GM21390 (cell line): ENCODE data around the gene ARF1.

ENCODE experiments used
- ATAC-seq: cut with Tn5 transposase; IDR thresholded peaks from one replicate; pipeline ENCODE4 v1.9.1; 2021; ENCODE audit not compliant: unreplicated experiment

The ARF1 gene

GRCh38 chr1:228068359-228068758 lies 14.1 kb upstream of the ARF1 start:
- no peak for ATAC-seq

DNA sequence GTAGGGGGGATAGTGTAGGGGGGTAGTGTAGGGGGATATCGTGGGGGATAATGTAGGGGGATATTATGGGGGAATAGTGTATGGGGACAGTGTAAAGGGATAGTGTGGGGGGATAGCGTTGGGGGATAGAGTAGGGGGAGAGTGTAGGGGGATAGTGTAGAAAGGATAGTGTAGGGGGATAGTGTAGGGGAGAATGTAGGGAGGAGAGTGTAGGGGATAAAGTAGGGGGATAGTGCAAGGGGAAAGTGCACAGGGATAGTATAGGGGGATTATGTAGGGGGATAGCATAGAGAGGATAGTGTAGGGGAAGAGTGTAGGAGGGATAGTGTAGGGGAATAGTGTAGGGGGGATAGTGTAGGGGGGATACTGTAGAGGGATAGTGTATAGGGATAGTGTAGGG lies 12.3 kb upstream of the ARF1 start:
- ATAC-seq = no peak

DNA sequence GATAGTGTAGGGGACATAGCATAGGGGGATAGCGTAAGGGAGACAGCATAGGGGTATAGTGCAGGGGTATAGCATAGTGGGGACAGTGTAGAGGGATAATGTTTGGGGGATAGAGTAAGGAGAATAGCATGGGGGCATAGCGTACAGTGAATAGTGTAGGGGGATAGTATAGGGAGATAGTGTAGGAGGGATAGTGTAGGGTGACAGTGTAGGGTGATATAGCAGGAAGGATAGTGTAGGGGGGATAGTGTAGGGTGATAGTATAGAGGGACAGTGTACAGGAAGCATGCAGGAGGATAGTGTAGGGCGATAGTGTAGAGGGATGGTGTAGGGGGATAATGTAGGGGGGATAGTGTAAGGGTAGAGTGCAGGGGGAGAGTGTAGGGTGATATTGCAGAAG lies 11.7 kb upstream of the ARF1 start:
- no peak for ATAC-seq

DNA sequence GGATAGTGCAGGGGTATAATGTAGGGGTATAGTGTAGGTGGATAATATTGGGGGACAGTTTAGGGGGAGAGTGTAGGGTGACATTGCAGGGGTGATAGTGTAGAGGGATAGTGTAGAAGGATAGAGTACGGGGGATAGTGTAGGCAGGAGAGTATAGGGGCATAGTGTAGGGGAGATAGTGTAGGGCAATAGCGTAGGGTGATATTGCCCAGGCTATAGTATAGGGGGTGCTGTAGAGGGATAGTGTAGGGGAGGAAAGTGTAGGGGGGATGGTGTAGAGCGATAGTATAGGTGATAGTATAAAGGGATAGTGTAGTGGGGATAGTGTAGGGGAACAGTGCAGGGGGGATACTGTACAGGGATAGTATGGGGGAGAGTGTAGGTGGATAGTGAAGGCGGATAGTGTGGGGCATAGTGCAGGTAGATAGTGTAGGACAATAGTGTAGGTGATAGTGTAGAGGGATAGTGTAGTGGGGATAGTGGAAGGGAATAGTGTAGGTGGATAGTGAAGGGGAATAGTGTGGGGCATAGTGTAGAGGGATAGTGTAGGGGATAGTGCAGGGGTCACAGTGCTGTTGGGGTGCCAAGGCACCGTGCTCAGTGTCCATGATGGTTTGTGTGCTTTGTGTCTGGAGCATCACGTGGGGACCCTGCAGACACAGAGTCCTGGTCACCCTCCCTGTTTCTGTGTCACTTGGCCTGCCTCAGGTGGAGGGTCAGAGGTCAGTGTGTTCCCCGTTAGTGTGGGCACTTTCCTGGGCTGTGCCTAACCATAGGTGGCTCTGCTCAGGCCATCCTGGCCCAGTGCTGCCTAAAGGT lies 10.5 kb upstream of the ARF1 start:
- ATAC-seq = no peak

- ATAC-seq = no peak
These were observed 9.9 kb upstream of the ARF1 start for GRCh38 chr1:228072658-228073043.

- no peak for ATAC-seq
These were observed 9.2 kb upstream of the ARF1 start for GRCh38 chr1:228073061-228073856.

DNA sequence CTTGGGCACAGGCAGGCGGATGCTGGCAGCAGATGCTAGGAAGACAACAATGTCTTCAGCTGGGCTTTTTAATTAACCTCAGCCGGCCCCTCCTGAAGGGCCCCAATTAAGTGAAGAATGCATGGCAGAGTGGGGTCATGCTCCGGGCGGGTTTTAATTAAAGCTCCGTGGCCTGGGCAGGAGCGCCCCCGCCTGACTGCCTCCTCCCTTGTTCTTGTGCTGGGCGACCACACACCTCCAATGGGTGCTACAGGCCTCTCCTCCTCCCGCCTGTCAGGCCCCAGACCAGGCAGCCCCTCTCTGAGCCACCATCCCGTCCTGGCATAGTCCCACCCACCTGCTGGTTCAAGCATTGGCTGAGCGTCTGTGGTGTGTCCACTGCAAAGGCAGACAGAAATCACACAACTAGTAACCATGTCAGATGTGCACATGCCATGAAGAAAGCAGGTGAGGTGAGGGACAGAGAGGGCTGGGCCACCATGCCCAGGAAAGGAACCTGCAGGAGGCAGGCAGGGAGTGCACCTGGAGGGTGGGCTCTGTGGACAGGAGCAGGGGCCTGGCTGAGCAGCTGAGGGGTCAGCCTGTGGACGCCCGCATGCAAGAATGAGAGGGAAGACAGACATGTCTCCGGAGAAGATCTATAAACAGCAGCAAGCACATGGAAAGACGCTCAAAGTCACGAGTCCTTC lies 8.5 kb upstream of the ARF1 start:
- ATAC-seq = no peak

DNA sequence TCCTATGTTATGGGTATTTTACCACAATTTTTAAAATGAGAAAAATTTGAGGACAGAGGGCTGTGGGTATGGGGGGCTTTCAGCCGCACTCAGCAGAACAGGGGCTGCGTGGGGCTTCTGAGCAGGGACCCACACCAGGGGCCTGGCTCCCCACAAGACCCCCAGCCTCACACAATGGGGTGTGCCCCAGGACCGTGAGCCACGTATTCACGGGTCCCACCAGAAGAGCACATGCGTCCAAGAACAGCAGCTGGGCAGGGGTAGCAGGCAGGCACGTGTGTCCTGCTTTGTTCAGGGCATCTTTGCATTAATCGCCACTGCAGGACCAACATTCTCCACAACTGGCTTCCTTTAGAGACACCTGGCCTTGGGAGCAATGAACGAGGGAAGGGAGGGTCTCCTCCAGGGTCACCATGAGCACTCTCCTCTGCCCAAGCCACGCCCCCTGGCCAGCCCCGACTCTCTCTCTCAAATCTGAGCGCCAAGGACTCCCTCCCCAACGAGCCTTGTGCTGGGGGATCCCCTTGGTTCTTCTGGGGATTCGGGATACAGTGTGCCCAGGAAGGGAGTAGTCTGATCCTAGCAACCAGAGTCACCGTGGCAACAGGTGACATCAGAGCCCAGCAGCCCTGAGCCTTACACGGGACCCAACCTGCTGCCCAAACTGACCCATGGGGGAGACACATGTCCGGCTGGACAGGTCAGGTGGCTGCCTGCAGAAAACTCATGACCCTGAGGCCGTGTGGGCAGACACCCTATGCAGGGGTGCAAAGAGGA lies 7.4 kb upstream of the ARF1 start:
- ATAC-seq = no peak

- no peak for ATAC-seq
These were observed 6.7 kb upstream of the ARF1 start for GRCh38 chr1:228075801-228076271.

- ATAC-seq = no peak
These were observed 5.6 kb upstream of the ARF1 start for GRCh38 chr1:228076796-228077430.

DNA sequence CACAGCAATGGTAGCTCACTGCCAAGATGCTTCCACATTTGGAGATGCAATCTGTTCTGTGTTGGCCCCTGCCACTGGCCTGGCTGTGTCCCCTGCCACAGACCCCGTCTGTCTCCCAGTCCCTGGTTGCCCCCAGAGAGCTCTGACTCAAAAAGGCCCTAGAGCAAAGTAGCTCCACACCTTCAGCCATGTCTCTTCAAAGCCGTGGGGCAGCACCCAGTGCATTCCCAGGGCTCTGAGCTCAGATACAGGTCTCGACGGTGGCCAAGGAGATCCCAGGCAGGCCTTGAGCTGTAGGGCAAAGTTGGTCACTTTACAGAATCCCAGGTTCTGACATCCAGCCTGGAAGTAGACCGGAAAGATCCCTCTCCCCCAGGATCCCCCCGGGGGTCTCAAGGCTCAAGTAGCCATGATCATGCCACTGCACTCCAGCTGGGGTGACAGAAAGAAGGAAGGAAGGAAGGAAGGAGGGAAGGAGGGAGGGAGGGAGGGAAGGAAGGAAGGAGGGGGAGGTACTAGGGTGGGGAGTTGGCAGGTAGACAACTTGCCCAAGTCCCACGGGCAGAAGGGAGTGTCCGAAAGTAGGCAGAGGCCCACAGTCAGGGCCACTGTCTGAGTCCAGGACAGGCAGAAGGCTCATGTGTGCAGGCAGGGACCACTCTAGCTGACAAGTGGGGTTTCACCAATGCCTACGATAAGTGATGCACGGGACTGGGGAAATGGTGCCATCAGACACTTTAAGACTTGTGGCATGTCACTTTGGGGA lies 4.8 kb upstream of the ARF1 start:
- no peak for ATAC-seq

GRCh38 chr1:228079013-228079412 lies 3.5 kb upstream of the ARF1 start:
- ATAC-seq = no peak

- ATAC-seq = no peak
These were observed 2.8 kb upstream of the ARF1 start for GRCh38 chr1:228079601-228080263.

DNA sequence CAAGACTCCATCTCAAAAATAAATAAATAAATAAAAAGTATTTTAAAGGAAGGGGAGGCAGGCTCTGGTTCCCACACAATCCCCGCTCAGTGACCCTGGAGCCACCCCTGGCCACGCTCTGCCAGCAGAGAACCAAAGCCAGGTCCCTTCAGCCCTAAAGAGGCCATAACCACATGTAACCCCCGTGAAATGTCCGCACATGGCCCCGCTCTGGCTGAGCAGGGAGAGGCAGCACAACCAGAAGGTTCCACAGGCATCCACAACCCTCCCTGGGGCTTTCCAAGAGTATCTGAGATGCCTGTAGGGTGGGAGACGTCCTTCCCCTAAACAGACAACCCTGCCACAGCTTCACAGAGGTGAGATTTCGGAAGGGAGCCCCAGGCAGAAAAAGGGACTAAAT lies 1.4 kb upstream of the ARF1 start:
- ATAC-seq = no peak

GRCh38 chr1:228081578-228082213 lies 812 bp upstream of the ARF1 start:
- peak; percentile 2 for ATAC-seq

DNA sequence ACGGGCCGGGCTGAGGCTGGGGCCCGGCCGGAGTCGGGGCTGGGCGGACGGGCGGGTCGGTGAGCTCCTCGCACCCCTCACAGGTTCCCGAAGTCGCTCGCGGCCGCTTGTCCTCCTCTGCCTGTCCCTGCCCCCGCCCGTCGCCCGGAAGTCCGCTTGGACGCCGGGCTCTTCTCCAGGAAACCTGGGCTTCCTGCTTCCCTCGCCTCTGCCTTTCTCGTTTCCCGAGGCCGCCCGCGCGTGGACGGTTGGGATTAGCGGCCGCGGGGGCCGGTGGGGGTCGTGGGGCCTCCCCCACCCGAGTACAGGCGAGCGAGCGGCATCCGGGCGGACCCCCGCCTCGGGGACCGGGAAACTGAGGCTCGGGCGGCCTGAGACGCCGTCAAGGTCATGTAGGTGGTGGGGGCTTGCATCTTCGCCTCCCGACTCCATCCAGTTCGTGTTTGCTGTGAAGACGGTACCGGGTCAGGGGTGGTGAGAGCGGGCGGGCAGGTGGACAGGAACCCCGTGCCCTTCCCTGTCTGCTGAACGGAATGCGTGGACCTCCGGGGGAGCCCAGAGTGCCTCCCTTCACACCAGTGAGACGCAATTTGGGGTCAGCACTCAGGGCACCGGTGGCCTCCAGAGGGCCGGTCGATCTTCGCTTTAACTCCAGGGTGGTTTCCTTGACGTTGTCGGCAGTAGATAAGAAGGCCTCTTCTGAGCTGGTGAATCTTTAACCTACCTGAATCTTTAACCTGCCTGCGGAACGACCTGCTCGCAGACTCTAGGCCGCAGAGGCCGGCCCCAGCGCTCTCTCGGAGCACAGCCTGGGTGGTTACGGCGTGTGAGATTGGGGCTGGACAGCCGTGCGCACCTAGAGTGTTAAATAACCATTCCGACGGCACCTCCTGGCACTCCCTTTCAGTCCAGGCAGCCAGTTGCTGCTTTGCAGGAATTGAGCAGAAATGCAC lies 686 bp downstream of the ARF1 start:
- ATAC-seq = peak; percentile 9

DNA sequence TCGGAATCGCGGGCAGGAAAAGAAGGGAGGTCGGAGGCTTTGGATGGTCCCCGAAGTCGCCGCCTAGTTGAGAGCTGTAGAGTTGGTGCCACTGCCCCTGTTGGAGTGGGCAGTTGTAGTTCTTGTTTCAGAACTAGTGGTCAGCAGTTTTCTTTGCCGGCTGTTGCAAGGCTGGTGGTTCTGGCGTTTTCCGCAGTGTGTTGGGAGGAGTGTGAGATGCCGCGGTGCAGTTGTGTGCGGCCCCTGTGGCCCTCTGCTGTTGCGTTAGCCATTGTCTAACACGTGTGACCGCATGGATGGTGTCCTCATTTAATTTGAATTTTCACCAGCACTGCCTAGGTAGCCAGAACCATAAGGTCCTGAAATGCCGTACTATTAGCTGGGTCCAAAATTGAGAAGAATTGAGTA lies 1.4 kb downstream of the ARF1 start:
- ATAC-seq = no peak

- ATAC-seq = no peak
These were observed 1.8 kb downstream of the ARF1 start for GRCh38 chr1:228084325-228084724.
